D721Med (cell line): ENCODE results near the gene HSPA9.
A peak's percentile ranks its signal among the peaks of the same experiment; 100 is the strongest.

ENCODE experiments used
- DNase-seq: peaks from one replicate; pipeline ENCODE4 v3.0.0; 2011; ENCODE audit warnings: low spot score; ENCODE audit not compliant: insufficient read length
- FAIRE-seq: peaks from 2 replicates; lab custom pipeline; 2011; peaks lifted over from hg19 to GRCh38; lab: Jason Lieb, UNC
- TF ChIP-seq, protein P1 (sequence below): IDR thresholded peaks from 2 replicates; pipeline ENCODE4 v1.5.1; 2012; ENCODE audit warnings: mild to moderate bottlenecking, control low read depth; ENCODE audit not compliant: insufficient read depth; ENCODE audit errors: missing control alignments

HSPA9 gene

GRCh38 chr5:138595180-138595795, 20.1 kb upstream of the HSPA9 start:
- DNase-seq (no peak), FAIRE-seq (no peak)
- TF ChIP-seq, protein P1, sequence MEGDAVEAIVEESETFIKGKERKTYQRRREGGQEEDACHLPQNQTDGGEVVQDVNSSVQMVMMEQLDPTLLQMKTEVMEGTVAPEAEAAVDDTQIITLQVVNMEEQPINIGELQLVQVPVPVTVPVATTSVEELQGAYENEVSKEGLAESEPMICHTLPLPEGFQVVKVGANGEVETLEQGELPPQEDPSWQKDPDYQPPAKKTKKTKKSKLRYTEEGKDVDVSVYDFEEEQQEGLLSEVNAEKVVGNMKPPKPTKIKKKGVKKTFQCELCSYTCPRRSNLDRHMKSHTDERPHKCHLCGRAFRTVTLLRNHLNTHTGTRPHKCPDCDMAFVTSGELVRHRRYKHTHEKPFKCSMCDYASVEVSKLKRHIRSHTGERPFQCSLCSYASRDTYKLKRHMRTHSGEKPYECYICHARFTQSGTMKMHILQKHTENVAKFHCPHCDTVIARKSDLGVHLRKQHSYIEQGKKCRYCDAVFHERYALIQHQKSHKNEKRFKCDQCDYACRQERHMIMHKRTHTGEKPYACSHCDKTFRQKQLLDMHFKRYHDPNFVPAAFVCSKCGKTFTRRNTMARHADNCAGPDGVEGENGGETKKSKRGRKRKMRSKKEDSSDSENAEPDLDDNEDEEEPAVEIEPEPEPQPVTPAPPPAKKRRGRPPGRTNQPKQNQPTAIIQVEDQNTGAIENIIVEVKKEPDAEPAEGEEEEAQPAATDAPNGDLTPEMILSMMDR, result peak; percentile 20

DNA sequence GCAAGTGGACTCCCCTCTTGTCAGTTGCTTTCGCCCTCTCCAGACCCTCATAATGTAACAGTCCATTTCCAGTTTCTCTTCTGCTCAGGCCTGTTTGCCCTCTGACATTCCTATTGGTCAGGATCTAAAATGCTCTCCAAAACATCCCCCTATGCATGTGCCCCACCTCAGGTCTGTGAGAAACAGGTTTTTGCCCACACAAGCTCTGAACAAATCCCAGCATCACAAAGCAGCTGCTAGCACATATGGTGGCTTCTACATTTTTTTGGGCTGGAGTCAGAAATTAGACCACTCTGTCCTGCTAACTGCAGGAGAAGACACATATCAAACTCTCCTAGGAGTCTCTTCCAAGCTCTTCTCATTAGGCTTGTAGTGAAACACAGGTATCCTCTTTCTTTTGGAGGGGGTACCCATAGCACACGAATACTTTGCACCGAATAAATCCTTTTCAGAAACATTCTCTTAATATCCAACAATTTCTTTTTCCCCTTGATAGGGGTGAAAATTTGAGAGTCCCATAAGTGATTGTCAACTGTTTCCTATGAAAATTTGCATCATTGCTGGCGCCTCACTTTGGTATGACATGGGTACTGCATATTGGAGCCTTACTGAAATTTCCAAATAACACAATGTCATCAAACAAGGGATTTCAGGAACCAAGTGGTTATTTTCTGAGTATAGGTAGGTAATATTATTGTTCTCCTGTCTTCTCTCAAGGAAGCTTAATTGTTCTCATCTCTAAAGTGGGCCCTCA, 19.3 kb upstream of the HSPA9 start:
- FAIRE-seq, result no peak
- TF ChIP-seq, protein P1, result peak; percentile 20

DNA sequence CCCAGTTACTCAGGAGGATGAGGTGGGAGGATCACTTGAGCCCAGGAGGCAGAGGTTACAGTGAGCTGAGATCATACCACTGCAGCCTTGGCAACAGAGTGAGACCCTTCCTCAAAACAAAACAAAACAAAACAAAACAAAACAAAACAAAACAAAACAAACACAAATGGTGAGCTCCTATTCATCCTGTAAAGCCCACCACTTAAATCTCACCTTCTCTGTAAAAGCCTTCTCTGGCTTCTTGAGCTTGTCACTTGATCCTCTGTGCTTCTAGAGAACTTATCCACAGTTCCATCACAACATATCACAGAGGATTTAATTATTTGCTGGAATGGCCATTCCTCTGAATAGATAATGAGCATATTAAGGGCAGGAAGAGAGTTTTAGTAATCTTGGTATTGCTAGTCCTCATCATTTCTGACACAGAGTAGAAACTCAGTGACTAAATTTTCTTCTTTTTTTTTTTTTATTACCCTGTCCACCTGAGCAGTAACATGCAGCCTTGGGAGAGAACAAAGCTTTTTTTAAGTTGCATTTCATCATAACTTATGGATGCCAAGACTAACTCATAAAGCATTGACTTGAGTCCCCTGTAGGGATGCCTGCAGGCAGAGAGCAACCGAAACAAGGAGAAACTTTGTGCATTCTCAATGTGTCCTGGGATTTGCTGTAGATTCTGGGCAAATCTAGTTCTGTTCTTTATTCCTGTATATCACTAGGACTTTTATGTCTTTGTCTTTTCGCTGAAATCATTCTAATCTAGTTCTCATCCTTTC, 13.0 kb upstream of the HSPA9 start:
- DNase-seq (no peak), FAIRE-seq (no peak)
- TF ChIP-seq, protein P1, result no peak

More for the DNA sequence above, 19.3 kb upstream of the HSPA9 start:
- DNase-seq, result no peak

- no peak for FAIRE-seq
- TF ChIP-seq, protein P1, result no peak
- no peak for DNase-seq
These were observed 10.0 kb upstream of the HSPA9 start for GRCh38 chr5:138585157-138585556.

DNA sequence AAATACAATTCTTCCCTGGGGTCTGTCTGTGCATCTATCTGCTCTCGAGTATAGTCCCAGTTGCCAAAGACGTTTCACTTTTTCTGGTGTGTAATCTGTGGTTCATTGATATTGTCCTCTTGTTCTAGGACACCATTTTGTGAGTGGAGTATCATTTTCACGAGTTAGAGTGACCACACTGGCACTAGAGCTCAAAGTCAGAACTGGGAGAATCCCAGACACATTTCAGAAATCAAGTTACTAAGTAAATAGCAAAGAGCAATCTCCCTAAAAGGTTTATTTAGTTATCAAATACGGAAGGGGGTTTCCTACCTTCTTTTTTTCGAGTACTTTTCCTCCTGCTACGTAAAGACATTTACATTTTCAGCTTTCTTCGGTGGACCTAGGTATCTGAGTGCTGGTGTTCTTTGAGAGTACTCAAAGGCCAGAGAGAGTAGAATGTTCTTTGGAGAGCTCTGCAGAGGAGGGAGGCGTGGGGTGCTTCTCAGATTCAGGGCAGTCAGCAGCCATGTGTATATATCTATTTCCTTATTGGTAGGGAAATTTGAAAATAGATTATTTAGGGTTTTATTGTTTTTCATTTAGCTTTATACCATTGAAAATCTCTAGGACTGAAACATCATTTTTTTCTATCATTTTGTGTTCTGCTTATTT, 8.9 kb upstream of the HSPA9 start:
- TF ChIP-seq, protein P1, result no peak
- FAIRE-seq, result no peak

DNA sequence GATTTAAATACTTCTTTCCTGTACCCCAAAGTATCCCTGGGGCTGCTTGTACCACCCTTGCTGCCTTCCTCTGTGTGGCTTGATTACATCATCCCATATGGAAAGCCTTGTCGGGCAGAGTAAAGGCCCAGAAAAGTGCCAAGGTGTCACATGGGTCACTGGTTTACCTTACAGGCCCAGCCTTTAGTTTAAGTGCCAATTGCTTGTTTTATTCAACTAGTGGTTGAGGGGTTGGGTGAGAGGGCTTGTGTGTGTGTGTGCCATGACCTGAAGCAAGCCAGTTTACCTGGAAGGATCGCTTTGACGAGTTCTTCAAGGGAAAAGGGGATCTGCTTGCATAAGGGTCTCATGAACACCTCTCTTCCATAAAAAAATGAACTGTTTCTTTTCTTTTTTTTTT, 7.8 kb upstream of the HSPA9 start:
- FAIRE-seq, result no peak
- TF ChIP-seq, protein P1, result no peak

More for the DNA sequence above, 8.9 kb upstream of the HSPA9 start:
- DNase-seq, result no peak

More for the DNA sequence above, 7.8 kb upstream of the HSPA9 start:
- no peak for DNase-seq
